ENCODE measurements around the gene RNF125. TPM values are rescaled to one million over a fixed set of nuclear protein-coding genes. Genes with fewer than 3 reads are reported as not detected.

RNF125 gene
- total and polyA plus RNA-seq, 2 donors (not counting 1 experiment from before 2014, with no cell fraction given) = 5.6 to 7.7 TPM

DNA sequence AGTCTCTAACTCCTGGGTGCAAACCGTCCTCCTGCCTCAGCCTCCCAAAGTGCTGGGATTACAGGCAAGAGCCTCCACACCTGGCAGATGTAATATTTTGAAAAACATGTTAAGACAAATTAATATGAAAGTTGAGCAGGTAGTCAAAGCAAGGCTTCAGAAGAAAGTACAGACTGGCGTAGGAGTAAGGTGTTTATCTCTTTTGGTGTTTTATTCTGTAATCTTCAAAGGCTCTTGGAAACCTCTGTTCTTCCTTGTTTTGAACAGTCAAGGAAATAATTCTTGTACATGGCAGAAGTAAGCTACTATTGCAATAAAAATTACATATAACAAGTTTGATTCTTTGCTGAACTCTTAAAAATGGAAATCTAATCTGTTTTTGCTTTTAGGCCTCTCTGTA lies 78.3 kb downstream of the RNF125 start:
- H3K4me1 Mint-ChIP-seq = peaks cover 57% of the 10 kb centered on the region
- Histone ChIP-seq H3K4me2 (replicated peaks; ENCODE audit: low read depth, low read length, poor library complexity, severe bottlenecking) (no peak overlapping the region), H3K36me3 (replicated peaks in 1 of 2; ENCODE audit: control extremely low read depth in 1 of 2, control insufficient read depth in 1 of 2, extremely low read depth in 1 of 2, insufficient read depth in 2 of 2, low read length in 1 of 2) (peaks cover 0 to 25% of the 10 kb centered on the region in 2 experiments), H2AFZ (ENCODE audit: insufficient read depth, low read depth, low read length, poor library complexity, severe bottlenecking) (no peak overlapping the region), H4K20me1 (ENCODE audit: control insufficient read depth, insufficient read depth, low read length, poor library complexity, severe bottlenecking) (peaks cover 89% of the 10 kb centered on the region), H3K9ac (ENCODE audit: low read length) (no peak overlapping the region), H3K4me1 (ENCODE audit: control insufficient read depth in 2 of 2, insufficient read depth in 2 of 2, low read length in 2 of 2) (peaks cover 32 to 35% of the 10 kb centered on the region in 2 donors), H3K79me2 (ENCODE audit: control insufficient read depth, insufficient read depth, low read length) (peaks cover 81% of the 10 kb centered on the region), H3K9me3 (ENCODE audit: control extremely low read depth in 1 of 3, control insufficient read depth in 2 of 3, insufficient read depth in 1 of 3, low read length in 2 of 3) (peaks cover 0 to 3% (median 0%) of the 10 kb centered on the region in 3 donors), H3K4me3 (ENCODE audit: control extremely low read depth in 1 of 5, extremely low read depth in 1 of 5, insufficient read depth in 1 of 5, low read depth in 2 of 5, low read length in 4 of 5) (no peak overlapping the region), H3K27ac (ENCODE audit: low read length in 2 of 2) (peak overlapping the region in 1 of 2 donors; percentile 16), H3K27me3 (replicated peaks in 1 of 4; ENCODE audit: control extremely low read depth in 1 of 4, control insufficient read depth in 3 of 4, insufficient read depth in 4 of 4, low read length in 3 of 4) (no peaks in the 10 kb centered on the region)
- H3K27ac Mint-ChIP-seq = no peak overlapping the region
- ChIA-PET CTCF (interaction anchor here (0.5 to 1.0 kb wide), 3 partner anchors 24 to 141 kb away, joined by 3 read pairs; no protein-coding TSS in a partner anchor), POLR2A (no interaction called here)
- 90% methylated on average over 1 of the region's 2 CpGs for WGBS (ENCODE audit: insufficient coverage)
- H3K9me3 Mint-ChIP-seq (ENCODE audit: insufficient read depth) = no peaks in the 10 kb centered on the region
- TF ChIP-seq EZH2 (IDR thresholded peaks at IDR 0.05; ENCODE audit: borderline replicate concordance, insufficient read depth, low read depth, low read length, poor library complexity, severe bottlenecking) = no peak
- no peak for DNase-seq
- H3K27me3 Mint-ChIP-seq = no peaks in the 10 kb centered on the region
- no peak for ATAC-seq (ENCODE audit: low read depth)
- no peak overlapping the region for H3K4me3 Mint-ChIP-seq
- intact Hi-C loops (cut with micrococcal nuclease) = no loop called here

- TF ChIP-seq CTCF (IDR thresholded peaks at IDR 0.05) (no peak), EZH2 (IDR thresholded peaks at IDR 0.05; ENCODE audit: borderline replicate concordance, insufficient read depth, low read depth, low read length, poor library complexity, severe bottlenecking) (no peak)
- peaks cover 0 to 12% (median 0%) of the 10 kb centered on the region in 3 donors for H3K9me3 ChIP-seq (ENCODE audit: control extremely low read depth in 1 of 3, control insufficient read depth in 2 of 3, insufficient read depth in 1 of 3, low read length in 2 of 3)
- peaks cover 0 to 3% of the 10 kb centered on the region in 2 donors for H3K4me1 ChIP-seq (ENCODE audit: control insufficient read depth in 2 of 2, insufficient read depth in 2 of 2, low read length in 2 of 2)
- H2AFZ ChIP-seq (ENCODE audit: insufficient read depth, low read depth, low read length, poor library complexity, severe bottlenecking) = no peak overlapping the region
- H3K27me3 Mint-ChIP-seq = no peaks in the 10 kb centered on the region
- no peak overlapping the region for H3K27ac ChIP-seq (ENCODE audit: low read length in 2 of 2)
- H3K79me2 ChIP-seq (ENCODE audit: control insufficient read depth, insufficient read depth, low read length) = peaks cover 96% of the 10 kb centered on the region
- H3K27me3 ChIP-seq (replicated peaks in 1 of 4; ENCODE audit: control extremely low read depth in 1 of 4, control insufficient read depth in 3 of 4, insufficient read depth in 4 of 4, low read length in 3 of 4) = no peaks in the 10 kb centered on the region
- POLR2A ChIA-PET = no interaction called here
- CTCF ChIA-PET = no interaction called here
- H3K36me3 ChIP-seq (replicated peaks in 1 of 2; ENCODE audit: control extremely low read depth in 1 of 2, control insufficient read depth in 1 of 2, extremely low read depth in 1 of 2, insufficient read depth in 2 of 2, low read length in 1 of 2) = peaks cover 3 to 17% of the 10 kb centered on the region in 2 experiments
- no peaks in the 10 kb centered on the region for H3K9me3 Mint-ChIP-seq (ENCODE audit: insufficient read depth)
- no peak overlapping the region for H3K4me3 Mint-ChIP-seq
- intact Hi-C loops (cut with micrococcal nuclease) = no loop called here
- H3K4me1 Mint-ChIP-seq = peaks cover 32% of the 10 kb centered on the region
- H3K27ac Mint-ChIP-seq = no peak overlapping the region
- no peak overlapping the region for H3K9ac ChIP-seq (ENCODE audit: low read length)
- no CpG with 5 or more reads among the region's 2 CpGs for WGBS (ENCODE audit: insufficient coverage)
- peaks cover 86% of the 10 kb centered on the region for H4K20me1 ChIP-seq (ENCODE audit: control insufficient read depth, insufficient read depth, low read length, poor library complexity, severe bottlenecking)
- no peak overlapping the region for H3K4me2 ChIP-seq (replicated peaks; ENCODE audit: low read depth, low read length, poor library complexity, severe bottlenecking)
- no peak for ATAC-seq (ENCODE audit: low read depth)
- H3K4me3 ChIP-seq (ENCODE audit: control extremely low read depth in 1 of 5, extremely low read depth in 1 of 5, insufficient read depth in 1 of 5, low read depth in 2 of 5, low read length in 4 of 5) = no peak overlapping the region
- DNase-seq = no peak
These were observed 85.9 kb downstream of the RNF125 start for GRCh38 chr18:32104516-32104915.

Data from B cell (primary cell).